Gastrocnemius medialis (tissue), 4 donors: ENCODE measurements around the gene PIPOX. TPM values are rescaled to one million over a fixed set of nuclear protein-coding genes. Genes with fewer than 3 reads are reported as not detected.
"Not testable (repeated sequence)": the region's sequence is repeated elsewhere in the genome, so short reads cannot be mapped to it uniquely, and the experiment has no call there.

Experiments used
- ATAC-seq, 2 donors: fragments of 150-250 bp; one replicate each; pipeline ENCODE4 v1.9.1; 2016
- DNase-seq, 2 donors: peaks; one replicate each; pipeline ENCODE4 v3.0.0-alpha.2; 2019
- H3K27ac ChIP-seq, 4 donors: fragments of 200-600 bp; sonication (generic); 1 replicate in 1 of 4; 2 replicates in 3 of 4; pipeline ENCODE4 v1.5.1; 2016 to 2018; ENCODE audit warnings: mild to moderate bottlenecking in 2 of 4, moderate library complexity in 1 of 4
- H3K27me3 ChIP-seq, 3 donors: fragments of 200-600 bp; sonication (generic) in 2 of 3; 1 replicate in 1 of 3; 2 replicates in 2 of 3; pipeline versions ENCODE4 v1.5.1 to v1.6.0; 2016 to 2019; ENCODE audit warnings: mild to moderate bottlenecking in 1 of 3, moderate library complexity in 1 of 3
- H3K36me3 ChIP-seq, 2 donors: fragments of 200-600 bp; sonication (generic) in 1 of 2; one replicate each; pipeline ENCODE4 v1.5.1; 2017 to 2018
- H3K4me1 ChIP-seq, 2 donors: fragments of 200-600 bp; sonication (generic) in 1 of 2; one replicate each; pipeline ENCODE4 v1.5.1; 2016 to 2017; ENCODE audit warnings: mild to moderate bottlenecking in 2 of 2
- H3K4me3 ChIP-seq, 4 donors: fragments of 200-600 bp; sonication (generic) in 3 of 4; 1 replicate in 1 of 4; 2 replicates in 3 of 4; pipeline ENCODE4 v1.5.1; 2016 to 2019; ENCODE audit warnings: mild to moderate bottlenecking in 2 of 4
- H3K9me3 ChIP-seq, 3 donors: fragments of 200-600 bp; sonication (generic) in 2 of 3; 1 replicate in 1 of 3; 2 replicates in 2 of 3; pipeline ENCODE4 v1.5.1; 2016 to 2019
- POLR2A ChIP-seq, 2 donors: fragments of 450-650 bp; IDR thresholded peaks; one replicate each; pipeline ENCODE4 v1.6.1; 2017; ENCODE audit warnings: antibody characterized with exemption in 2 of 2, mild to moderate bottlenecking in 2 of 2, moderate library complexity in 2 of 2
- in situ Hi-C, 4 donors: fragments of 200-750 bp; cut with MboI; loops; one replicate each; pipeline versions ENCODE4 v1.15.0 to v1.8.0; 2017; ENCODE audit warnings: low sequenced_read_pairs in 4 of 4
- intact Hi-C: fragments of 100-400 bp; cut with DNase I; formaldehyde crosslinking; loops from one replicate; pipeline ENCODE4 v1.15.1; 2023; ENCODE audit warnings: low total_unique reads
- total RNA-seq, 4 donors: library from RNA; depleted of rRNA; stranded (reverse); fragments of >200 nt; gene quantifications; one replicate each; pipeline versions ENCODE4 v1.1.0 to v1.2.3, GENCODE V29; 2016
- TF ChIP-seq, protein P1 (sequence below), 5 experiments: fragments of 450-650 bp in 3 of 5; fragments of 200-600 bp in 2 of 5; sonication (generic) in 2 of 5; IDR thresholded peaks in 4 of 5; conservative IDR thresholded peaks in 1 of 5; 1 replicate in 4 of 5; 2 replicates in 1 of 5; pipeline ENCODE4 v1.5.1; 2016 to 2019; ENCODE audit warnings: antibody characterized with exemption in 5 of 5, mild to moderate bottlenecking in 3 of 5, moderate library complexity in 3 of 5

The PIPOX gene
- total RNA-seq, 4 donors from 2014 or later = 0.42 to 2.4 (median 1.1) TPM

DNA sequence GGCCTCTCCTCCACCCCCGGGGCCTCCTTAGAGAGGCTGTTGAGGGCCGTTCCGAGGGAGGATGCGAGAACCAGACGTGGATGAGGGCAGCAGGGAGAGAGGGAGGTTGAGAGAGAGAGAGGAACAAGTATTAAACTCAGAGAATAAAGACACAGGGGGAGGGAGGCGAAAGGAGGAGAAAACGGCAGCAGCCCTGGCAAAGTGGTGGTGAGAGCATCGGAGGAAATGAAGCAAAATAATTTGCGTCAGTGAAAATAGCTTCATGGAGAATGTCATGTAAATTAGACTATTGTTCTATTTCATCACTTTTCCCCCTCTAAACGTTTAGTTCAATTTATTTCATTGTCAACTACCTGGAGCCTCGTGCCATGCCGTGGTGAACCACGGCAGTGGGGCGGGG, 38.0 kb downstream of the PIPOX start:
- intact Hi-C loops (no loop called here), in situ Hi-C loops (no loop called here)
- Histone ChIP-seq H3K36me3 (peaks cover 0 to 94% of the 10 kb centered on the region in 2 donors), H3K9me3 (no peaks in the 10 kb centered on the region), H3K27ac (no peak overlapping the region), H3K27me3 (no peaks in the 10 kb centered on the region), H3K4me3 (no peak overlapping the region), H3K4me1 (peaks cover 10 to 16% of the 10 kb centered on the region in 2 donors)
- TF ChIP-seq, protein P1, sequence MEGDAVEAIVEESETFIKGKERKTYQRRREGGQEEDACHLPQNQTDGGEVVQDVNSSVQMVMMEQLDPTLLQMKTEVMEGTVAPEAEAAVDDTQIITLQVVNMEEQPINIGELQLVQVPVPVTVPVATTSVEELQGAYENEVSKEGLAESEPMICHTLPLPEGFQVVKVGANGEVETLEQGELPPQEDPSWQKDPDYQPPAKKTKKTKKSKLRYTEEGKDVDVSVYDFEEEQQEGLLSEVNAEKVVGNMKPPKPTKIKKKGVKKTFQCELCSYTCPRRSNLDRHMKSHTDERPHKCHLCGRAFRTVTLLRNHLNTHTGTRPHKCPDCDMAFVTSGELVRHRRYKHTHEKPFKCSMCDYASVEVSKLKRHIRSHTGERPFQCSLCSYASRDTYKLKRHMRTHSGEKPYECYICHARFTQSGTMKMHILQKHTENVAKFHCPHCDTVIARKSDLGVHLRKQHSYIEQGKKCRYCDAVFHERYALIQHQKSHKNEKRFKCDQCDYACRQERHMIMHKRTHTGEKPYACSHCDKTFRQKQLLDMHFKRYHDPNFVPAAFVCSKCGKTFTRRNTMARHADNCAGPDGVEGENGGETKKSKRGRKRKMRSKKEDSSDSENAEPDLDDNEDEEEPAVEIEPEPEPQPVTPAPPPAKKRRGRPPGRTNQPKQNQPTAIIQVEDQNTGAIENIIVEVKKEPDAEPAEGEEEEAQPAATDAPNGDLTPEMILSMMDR (IDR thresholded peaks at IDR 0.05 in 4 of 5, conservative IDR thresholded peaks at IDR 0.05 in 1 of 5) = no peak
- TF ChIP-seq POLR2A (IDR thresholded peaks at IDR 0.05) = no peak
- ATAC-seq (no peak), DNase-seq (no peak)

DNA sequence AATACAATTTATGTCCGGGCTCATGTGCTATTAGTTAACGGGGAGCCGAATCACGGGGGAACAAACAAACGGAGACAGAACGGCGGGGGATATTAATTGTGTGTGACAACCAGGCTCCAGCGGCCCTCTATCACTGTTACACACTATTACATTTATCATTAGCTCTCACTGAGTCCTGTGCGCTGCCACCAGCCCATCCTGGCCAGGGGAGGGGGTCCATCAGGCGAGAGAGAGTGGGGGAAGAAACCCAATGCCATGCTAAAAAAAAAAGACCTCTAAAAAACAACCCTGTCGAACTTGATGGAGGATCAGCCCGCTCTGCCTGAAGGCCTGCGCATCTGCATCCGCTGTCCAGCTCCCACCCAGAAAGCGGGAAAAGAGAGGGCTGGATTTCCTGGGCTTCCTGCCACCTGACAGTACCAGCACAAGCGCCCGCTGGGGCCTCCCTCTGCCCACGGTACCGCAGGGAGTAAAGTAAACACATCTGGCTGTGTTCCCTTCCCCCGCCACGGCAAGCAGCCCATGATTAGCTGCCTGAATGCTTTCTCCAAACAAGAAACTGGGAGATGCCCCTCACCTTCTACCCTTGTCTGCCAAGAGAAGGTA, 41.7 kb downstream of the PIPOX start:
- in situ Hi-C loops (no loop called here), intact Hi-C loops (no loop called here)
- H3K4me3 ChIP-seq = no peak overlapping the region
- ATAC-seq (no peak), DNase-seq (no peak)
- no peaks in the 10 kb centered on the region for H3K9me3 ChIP-seq
- H3K27me3 ChIP-seq = no peaks in the 10 kb centered on the region
- peaks cover 0 to 95% of the 10 kb centered on the region in 2 donors for H3K36me3 ChIP-seq
- H3K4me1 ChIP-seq = no peaks in the 10 kb centered on the region
- no peak overlapping the region for H3K27ac ChIP-seq
- TF ChIP-seq, protein P1 (IDR thresholded peaks at IDR 0.05 in 4 of 5, conservative IDR thresholded peaks at IDR 0.05 in 1 of 5) = no peak
- TF ChIP-seq POLR2A (IDR thresholded peaks at IDR 0.05) = no peak

DNA sequence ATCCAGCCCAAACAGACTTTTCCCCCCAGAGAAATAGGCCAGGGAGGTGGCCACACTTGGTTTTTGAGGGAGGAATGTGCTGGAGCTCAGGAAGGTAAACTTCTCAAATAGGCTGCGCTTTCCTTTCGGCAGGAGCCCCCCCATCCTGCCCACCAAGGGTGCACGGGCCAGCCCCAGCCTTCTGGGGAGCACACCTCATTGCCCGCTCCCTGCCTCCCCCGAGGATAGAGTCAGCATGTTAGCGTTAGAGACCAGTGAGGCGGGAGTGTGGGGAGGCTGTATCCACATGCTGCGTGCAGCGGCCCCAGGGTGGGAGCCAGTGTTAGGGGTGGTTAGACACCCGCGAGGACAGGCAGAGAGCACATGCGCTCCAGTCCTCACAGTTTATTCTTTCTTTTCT, 42.3 kb downstream of the PIPOX start:
- TF ChIP-seq POLR2A (IDR thresholded peaks at IDR 0.05) = no peak
- TF ChIP-seq, protein P1 (IDR thresholded peaks at IDR 0.05 in 4 of 5, conservative IDR thresholded peaks at IDR 0.05 in 1 of 5) = no peak
- no peak for DNase-seq
- H3K9me3 ChIP-seq = no peaks in the 10 kb centered on the region
- no peaks in the 10 kb centered on the region for H3K27me3 ChIP-seq
- no peak overlapping the region for H3K4me3 ChIP-seq
- no peak for ATAC-seq
- H3K27ac ChIP-seq = no peak overlapping the region
- in situ Hi-C loops (no loop called here), intact Hi-C loops (no loop called here)
- H3K4me1 ChIP-seq = peaks cover 0 to 4% of the 10 kb centered on the region in 2 donors
- peaks cover 0 to 95% of the 10 kb centered on the region in 2 donors for H3K36me3 ChIP-seq

DNA sequence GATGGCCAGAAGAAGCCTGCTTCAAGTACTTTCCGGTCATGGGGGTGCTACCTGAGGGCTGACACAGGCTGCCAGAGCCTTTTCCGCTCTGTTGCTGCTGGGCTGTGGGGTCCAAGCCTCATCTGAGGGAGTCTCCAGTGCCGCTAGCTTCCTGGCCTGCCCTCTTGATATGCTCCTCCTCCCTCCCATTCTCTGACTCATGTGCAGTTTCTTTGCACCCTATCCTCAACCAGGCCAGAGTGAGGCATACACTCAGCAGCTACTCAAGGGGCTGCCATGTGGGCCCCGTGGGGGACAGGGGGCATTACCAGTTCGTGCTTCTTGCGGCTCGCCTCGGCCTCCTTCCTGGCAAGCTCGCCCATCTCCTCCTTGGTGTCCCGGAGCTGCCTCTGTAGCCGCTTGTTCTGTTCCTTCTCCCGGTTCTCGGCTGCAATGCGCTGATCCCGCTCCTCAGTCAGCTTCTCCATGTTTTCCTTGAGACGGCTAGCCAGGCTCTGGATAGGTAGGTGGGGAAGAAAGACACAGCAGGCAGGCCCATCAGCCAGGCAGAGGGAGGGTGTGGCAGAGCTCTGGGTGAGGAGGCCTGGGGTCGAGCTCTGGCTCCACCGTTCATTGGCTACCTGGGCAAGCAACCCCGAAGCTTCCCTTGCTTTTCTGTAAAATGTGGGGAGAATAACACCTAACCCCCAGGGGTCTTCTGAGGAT, 43.8 kb downstream of the PIPOX start:
- H3K27me3 ChIP-seq = no peaks in the 10 kb centered on the region
- no peak for TF ChIP-seq POLR2A (IDR thresholded peaks at IDR 0.05)
- TF ChIP-seq, protein P1 (IDR thresholded peaks at IDR 0.05 in 4 of 5, conservative IDR thresholded peaks at IDR 0.05 in 1 of 5) = no peak
- intact Hi-C loops (no loop called here), in situ Hi-C loops (no loop called here)
- no peak overlapping the region for H3K27ac ChIP-seq
- H3K9me3 ChIP-seq = no peaks in the 10 kb centered on the region
- H3K4me1 ChIP-seq = peaks cover 0 to 13% of the 10 kb centered on the region in 2 donors
- ATAC-seq (no peak), DNase-seq (no peak)
- H3K36me3 ChIP-seq = peaks cover 0 to 95% of the 10 kb centered on the region in 2 donors
- no peak overlapping the region for H3K4me3 ChIP-seq

DNA sequence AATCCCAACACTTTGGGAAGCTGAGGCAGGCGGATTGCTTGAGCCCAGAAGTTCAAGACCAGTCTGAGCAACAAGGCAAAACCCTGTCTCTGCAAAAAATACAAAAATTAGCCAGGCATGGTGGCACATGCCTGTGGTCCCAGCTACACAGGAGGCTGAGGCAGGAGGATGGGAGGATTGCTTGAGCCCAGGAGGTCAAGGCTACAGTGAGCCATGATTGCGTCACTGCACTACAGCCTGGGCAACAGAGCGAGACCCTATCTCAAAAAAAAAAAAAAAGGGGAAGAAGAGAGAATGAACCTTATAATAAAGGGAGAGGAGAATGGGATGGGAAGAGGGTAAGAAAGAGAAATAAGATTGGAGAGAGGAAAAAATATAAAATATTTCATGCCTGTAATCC, 45.8 kb downstream of the PIPOX start:
- in situ Hi-C loops, ATAC-seq, intact Hi-C loops, H3K9me3 ChIP-seq, DNase-seq, H3K27me3 ChIP-seq, H3K4me3 ChIP-seq: not testable (repeated sequence)
- H3K27ac ChIP-seq = peak overlapping the region in 1 of 4 donors; percentile 75
- H3K4me1 ChIP-seq = peaks cover 0 to 16% of the 10 kb centered on the region in 2 donors
- peaks cover 0 to 97% of the 10 kb centered on the region in 2 donors for H3K36me3 ChIP-seq
